ELR (cell line): ENCODE results near the gene LAMB1.
"Not testable (repeated sequence)": the region's sequence is repeated elsewhere in the genome, so short reads cannot be mapped to it uniquely, and the experiment has no call there.

Experiments
- DNase-seq: peaks from one replicate; pipeline ENCODE4 v3.0.0-alpha.2; 2015; ENCODE audit warnings: low read depth

Gene LAMB1

GRCh38 chr7:107917763-107918651 lies 85.0 kb downstream of the LAMB1 start:
- DNase-seq: no peak

DNA sequence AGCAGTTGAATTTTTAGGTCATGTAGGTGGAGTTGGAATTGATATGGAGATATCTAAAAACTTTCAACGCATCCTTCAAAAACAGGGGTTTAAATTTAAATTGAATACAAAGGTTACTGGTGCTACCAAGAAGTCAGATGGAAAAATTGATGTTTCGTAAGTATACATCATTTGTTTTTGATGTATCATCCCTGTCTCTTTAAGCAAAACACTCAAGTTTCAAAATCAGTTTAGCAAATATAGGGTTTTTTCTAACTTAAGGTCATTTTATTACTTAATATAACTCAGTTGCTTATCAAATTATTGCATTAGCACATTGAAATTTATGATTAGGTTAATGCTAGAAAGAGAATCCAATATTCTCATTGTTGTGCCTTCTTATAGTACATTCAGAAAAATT lies 87.4 kb downstream of the LAMB1 start:
- no peak for DNase-seq

DNA sequence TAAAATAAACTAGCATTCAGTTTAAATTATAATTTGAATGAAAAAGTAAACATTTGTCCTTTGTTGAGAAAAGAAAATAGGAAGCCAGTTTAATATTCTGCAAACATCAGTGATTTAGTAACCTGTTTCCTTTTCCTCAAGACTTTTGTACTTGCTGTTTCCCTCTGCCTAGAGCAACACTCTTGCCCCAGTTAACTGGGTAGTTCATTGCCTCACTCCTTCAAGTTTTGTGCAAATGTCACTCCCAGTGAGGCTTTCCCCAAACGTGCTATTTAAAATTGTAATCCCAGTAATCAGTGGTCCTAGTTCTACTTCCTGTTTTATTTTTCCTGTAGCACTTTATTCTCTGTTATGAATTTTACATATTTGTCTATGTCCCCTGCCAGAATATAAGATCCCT lies 88.1 kb downstream of the LAMB1 start:
- no peak for DNase-seq

DNA sequence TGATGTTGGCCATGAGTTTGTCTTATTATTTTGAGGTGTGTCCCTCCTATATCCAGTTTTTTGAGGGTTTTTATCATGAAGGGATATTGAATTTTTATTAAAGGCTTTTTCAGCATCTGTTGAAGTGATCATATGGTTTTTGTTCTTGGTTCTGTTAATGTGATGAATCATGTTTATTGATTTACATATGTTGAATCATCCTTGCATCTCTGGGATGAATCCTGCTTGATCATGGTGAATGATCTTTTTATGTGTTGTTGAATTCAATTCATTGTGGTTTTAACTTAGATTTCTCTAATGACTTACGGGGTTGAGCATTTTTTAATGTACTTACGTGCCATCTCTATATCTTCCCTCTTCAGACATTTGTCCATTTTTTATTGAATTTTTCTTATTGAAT lies 89.1 kb downstream of the LAMB1 start:
- peak; percentile 85 for DNase-seq

DNA sequence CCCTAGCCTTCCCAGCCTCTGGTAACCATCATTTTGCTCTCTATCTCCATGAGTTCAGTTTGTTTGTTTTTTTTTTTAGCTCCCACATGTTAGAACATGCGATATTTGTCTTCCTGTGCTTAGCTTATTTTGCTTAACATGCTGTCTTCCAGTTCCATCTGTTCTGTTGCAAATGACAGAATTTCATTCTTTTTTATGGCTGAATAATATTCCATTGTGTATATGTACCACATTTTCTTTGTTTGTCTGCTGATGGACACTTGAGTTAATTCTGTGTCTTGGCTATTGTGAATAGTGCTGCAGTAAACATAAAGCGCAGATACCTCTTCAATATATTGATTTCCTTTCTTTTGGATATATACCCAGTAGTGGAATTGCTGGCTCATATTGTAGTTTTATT lies 91.0 kb downstream of the LAMB1 start:
- DNase-seq: no peak

- no peak for DNase-seq
These were observed 93.5 kb downstream of the LAMB1 start for GRCh38 chr7:107909445-107909844.

- no peak for DNase-seq
These were observed 95.2 kb downstream of the LAMB1 start for GRCh38 chr7:107907790-107908189.

GRCh38 chr7:107902381-107902780 lies 100.6 kb downstream of the LAMB1 start:
- DNase-seq: no peak

DNA sequence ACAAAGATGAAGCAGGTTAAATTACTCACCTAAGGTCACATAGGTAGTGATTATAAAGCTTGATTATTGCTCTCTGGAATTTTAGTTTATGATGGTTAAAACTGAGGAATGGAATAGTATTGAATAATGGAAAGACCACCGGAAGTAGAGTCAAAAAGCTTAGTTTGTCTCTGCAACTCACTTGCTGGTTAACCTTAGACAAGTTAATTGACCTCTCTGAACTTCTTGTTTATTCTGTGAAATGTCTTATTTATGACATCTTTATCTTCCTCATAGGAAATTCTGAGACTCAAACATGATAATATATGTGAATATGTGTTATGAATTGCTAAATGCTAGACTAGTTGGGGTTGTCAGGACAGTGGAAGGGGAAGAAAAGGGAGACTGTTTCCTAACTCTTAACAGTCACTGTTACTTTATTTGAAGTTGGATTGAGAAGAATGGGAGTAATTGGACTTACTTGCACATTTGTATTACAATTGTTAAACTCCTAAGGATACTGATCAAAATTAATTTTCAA lies 102.4 kb downstream of the LAMB1 start:
- no peak for DNase-seq

DNA sequence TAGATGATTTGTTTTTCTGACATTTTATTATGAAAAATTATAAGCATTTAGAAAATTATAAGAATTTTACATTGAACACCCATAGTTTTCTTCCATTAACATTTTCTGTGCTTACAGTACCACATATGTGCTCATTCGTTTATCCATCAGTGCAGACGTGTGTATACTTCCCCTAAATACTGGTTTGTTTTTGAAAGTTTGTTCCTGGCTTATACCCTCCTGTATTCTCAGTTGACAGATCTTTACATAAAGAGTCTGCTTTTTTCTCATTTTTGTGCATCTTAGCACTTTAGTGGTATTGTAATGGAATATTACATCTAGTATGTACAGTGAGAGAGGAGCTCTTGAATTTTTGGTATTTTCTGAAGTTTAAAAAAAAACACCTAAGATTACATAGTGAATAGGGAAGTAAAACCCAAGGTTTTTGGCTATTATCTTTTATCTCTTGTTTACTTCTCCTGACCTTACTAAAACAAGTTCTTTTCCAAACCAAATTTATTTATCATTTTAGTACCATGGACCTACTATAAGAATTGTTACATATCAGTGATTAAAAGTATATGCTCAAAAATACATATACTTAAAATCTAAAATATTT lies 103.9 kb downstream of the LAMB1 start:
- DNase-seq: no peak

DNA sequence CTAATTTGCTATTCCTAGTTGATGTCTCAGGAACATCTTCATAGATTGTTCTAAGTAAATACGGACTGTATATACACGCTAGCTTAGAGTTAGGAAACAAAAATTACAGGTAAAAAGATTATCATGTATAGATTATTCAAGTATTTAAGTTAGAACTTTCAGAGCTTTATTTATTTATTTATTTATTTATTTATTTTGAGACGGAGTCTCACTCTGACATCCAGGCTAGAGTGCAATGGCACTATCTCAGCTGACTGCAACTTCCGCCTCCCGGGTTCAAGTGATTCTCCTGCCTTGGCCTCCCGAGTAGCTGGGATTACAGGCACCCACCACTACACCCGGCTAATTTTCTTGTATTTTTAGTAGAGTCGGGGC lies 110.6 kb downstream of the LAMB1 start:
- DNase-seq: not testable (repeated sequence)

DNA sequence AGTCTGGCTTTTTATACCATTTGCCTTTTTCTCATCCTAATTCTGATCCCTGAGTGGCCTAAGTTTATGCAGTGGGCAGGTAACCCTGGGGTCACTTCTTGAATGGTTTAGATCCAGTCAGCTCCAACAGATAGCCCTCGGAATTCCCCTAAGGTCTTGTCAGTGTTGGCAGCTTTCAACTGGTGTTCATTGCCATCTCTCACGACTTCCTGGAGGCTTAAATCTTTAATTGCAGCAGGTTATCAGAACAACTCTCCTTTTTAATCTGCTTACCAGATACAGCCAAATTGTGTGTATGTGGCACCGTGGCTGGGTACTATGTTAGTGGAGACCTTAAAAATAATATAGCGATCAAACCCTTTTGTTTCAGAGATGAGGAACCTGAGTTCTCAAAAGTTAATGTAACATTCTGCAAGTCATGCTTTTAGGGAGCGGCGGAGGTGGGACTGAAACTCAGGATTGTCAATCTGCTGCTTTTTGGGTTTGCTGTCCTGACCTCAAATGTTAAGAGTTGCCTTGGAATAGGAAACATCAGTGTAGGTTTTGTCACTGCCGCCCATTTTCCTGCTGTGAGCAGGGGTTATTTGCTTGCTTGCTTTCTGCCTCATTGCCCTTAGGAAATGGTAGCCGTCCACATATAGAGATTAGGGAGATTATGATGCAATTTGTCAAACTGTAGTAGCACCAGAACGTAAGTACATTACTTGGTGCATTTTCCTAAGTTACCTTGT lies 111.2 kb downstream of the LAMB1 start:
- DNase-seq: peak; percentile 49

- peak; percentile 90 for DNase-seq
These were observed 111.9 kb downstream of the LAMB1 start, which contains the start of gene DLD for GRCh38 chr7:107890962-107891635. Gene DLD (plus strand): TSS chr7:107891183. CDS start chr7:107891251, 68 bp downstream.

GRCh38 chr7:107890493-107890961 lies 112.4 kb downstream of the LAMB1 start:
- DNase-seq: no peak

DNA sequence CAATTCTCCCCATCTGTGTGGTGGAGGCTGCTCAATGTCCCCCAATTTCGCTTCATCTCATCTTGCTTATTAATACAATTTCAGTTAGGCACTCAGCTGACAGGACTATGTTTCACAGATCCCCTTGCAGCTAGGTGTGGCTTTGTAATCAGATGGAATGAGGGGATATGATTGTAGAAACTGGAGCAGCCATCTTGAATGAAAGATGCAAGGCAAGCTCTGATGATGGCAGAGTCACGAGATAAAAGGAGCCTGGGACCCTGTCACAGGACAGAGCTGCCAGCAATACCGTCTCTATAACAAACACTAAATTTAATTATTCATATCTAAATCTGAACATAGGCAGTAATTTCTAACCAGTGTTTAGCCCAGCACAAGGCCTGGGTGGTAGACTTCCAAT lies 113.0 kb downstream of the LAMB1 start:
- no peak for DNase-seq

DNA sequence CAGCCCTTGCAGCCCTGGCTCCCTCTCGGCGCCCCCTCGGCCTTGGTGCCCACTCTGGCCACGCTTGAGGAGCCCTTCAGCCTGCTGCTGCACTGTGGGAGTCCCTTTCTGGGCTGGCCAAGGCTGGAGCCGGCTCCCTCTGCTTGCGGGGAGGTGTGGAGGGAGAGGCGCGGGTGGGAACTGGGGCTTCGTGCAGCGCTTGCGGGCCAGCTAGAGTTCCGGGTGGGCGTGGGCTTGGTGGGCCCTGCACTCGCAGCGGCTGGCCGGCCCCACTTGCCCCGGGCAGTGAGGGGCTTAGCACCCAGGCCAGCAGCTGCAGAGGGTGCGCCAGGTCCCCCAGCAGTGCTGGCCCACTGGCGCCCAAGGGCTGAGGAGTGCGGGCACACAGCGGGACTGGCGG lies 115.1 kb downstream of the LAMB1 start:
- DNase-seq: not testable (repeated sequence)

- DNase-seq: no peak
These were observed 118.7 kb downstream of the LAMB1 start for GRCh38 chr7:107884066-107884818.

- DNase-seq: no peak
These were observed 120.2 kb downstream of the LAMB1 start for GRCh38 chr7:107882766-107883165.

DNA sequence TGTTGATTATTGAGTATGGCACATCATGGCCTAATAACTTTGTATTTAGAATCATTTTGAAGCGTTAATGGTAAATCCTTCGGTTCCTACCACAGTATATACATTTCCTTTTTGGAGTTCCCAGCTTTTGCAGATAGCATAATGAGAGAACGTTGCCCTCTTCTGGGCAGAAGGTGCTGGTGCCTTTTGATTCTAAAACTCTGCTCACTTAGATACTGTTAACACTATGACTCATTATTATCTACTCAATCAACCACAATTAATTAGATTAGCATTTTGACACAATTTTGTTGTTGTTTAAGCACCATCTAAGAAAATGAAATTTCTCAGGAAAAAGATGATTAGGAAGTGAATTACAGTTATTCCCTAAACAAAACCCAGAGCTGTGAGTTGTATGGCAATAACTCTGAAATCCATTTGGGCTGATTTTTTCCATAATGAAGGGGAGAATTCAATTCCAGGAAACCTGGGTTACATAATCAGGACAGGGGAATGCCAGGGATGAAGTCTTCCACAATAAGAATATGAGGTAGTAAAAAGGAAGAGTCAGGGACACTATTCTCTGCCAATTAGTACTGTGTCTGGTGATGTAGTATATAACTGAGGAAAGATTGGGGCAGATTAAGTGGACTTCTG lies 123.4 kb downstream of the LAMB1 start:
- peak; percentile 73 for DNase-seq

DNA sequence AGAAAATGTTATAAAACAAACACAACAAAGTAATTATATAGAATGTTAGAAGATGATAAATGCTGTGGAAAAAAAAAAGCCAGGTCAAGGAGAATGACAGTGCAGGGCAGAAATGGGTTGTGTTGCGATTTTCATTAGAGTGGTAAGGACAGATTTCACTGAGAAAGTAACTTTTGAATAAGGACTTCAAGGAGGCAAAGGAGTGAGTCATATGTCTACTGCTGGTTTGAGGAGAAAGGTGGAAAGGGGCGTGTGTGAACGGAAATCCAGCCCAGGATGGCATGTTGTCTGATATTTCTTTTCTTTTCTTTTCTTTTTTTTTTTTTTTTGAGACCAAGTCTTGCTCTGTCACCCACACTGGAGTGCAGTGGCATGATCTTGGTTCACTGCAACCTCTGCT lies 124.3 kb downstream of the LAMB1 start:
- no peak for DNase-seq
